BE2C (cell line): ENCODE data around the gene GAPVD1.

Experiments
- DNase-seq: peaks from one replicate; pipeline ENCODE4 v3.0.0-alpha.2; 2020
- H3K27me3 ChIP-seq: fragments of 250-450 bp; sonication (Bioruptor Pico); 2 replicates; pipeline ENCODE4 v1.5.1; 2020; ENCODE audit warnings: mild to moderate bottlenecking
- H3K36me3 ChIP-seq: fragments of 250-450 bp; sonication (Bioruptor Pico); 2 replicates; pipeline ENCODE4 v1.5.1; 2020; ENCODE audit warnings: mild to moderate bottlenecking
- H3K4me1 ChIP-seq: fragments of 250-450 bp; sonication (Bioruptor Pico); 2 replicates; pipeline ENCODE4 v1.5.1; 2020
- H3K4me3 ChIP-seq: 2 replicates; pipeline ENCODE4 v1.5.1; 2011; ENCODE audit warnings: low read depth, low read length
- H3K9me3 ChIP-seq: fragments of 250-450 bp; sonication (Bioruptor Pico); 2 replicates; pipeline ENCODE4 v1.5.1; 2020
- CTCF ChIP-seq: IDR thresholded peaks from 2 replicates; pipeline ENCODE4 v1.5.1; 2012; ENCODE audit warnings: mild to moderate bottlenecking, low read depth, low read length

Gene GAPVD1

GRCh38 chr9:125355601-125356000 is 94.0 kb downstream of the GAPVD1 start:
- Histone ChIP-seq H3K4me1 (no peaks in the 10 kb centered on the region; the same call in 1 of the 2 replicates), H3K27me3 (no peaks in the 10 kb centered on the region), H3K9me3 (no peaks in the 10 kb centered on the region), H3K36me3 (peaks cover 83% of the 10 kb centered on the region), H3K4me3 (no peak overlapping the region)
- TF ChIP-seq CTCF, result no peak
- no peak for DNase-seq

- Histone ChIP-seq H3K4me3 (no peak overlapping the region), H3K36me3 (peaks cover 83% of the 10 kb centered on the region), H3K27me3 (no peaks in the 10 kb centered on the region), H3K9me3 (no peaks in the 10 kb centered on the region), H3K4me1 (no peaks in the 10 kb centered on the region; the same call in 1 of the 2 replicates)
- DNase-seq, result no peak
- TF ChIP-seq CTCF, result no peak
Observed at GRCh38 chr9:125356032-125356431, 94.4 kb downstream of the GAPVD1 start.

- no peaks in the 10 kb centered on the region for H3K27me3 ChIP-seq
- no peak for DNase-seq
- H3K4me1 ChIP-seq, result no peaks in the 10 kb centered on the region; the same call in 1 of the 2 replicates
- TF ChIP-seq CTCF, result no peak
- peaks cover 77% of the 10 kb centered on the region for H3K36me3 ChIP-seq
- H3K9me3 ChIP-seq, result no peaks in the 10 kb centered on the region
- H3K4me3 ChIP-seq, result no peak overlapping the region
Observed at GRCh38 chr9:125359011-125359410, 97.4 kb downstream of the GAPVD1 start.

- no peak for TF ChIP-seq CTCF
Observed at GRCh38 chr9:125360601-125361000, 99.0 kb downstream of the GAPVD1 start.

GRCh38 chr9:125361837-125362531 is 100.4 kb downstream of the GAPVD1 start:
- peak; percentile 54 for TF ChIP-seq CTCF
- Histone ChIP-seq H3K4me3 (no peak overlapping the region), H3K36me3 (peaks cover 59% of the 10 kb centered on the region), H3K4me1 (no peaks in the 10 kb centered on the region; the same call in 1 of the 2 replicates), H3K27me3 (no peaks in the 10 kb centered on the region), H3K9me3 (no peaks in the 10 kb centered on the region)
- DNase-seq, result no peak

More at GRCh38 chr9:125360601-125361000, 99.0 kb downstream of the GAPVD1 start:
- Histone ChIP-seq H3K36me3 (peaks cover 73% of the 10 kb centered on the region), H3K4me1 (no peaks in the 10 kb centered on the region; the same call in 1 of the 2 replicates), H3K4me3 (no peak overlapping the region), H3K27me3 (no peaks in the 10 kb centered on the region), H3K9me3 (no peaks in the 10 kb centered on the region)
- DNase-seq, result no peak

- Histone ChIP-seq H3K4me1 (no peaks in the 10 kb centered on the region), H3K9me3 (no peaks in the 10 kb centered on the region), H3K27me3 (no peaks in the 10 kb centered on the region), H3K36me3 (peaks cover 20% of the 10 kb centered on the region), H3K4me3 (no peak overlapping the region)
- no peak for DNase-seq
- no peak for TF ChIP-seq CTCF
Observed at GRCh38 chr9:125366676-125367075, 105.0 kb downstream of the GAPVD1 start.
